GM12873 (cell line): ENCODE results near the gene SORBS2.

ENCODE experiments used
- TF ChIP-seq, protein P1 (sequence below): IDR thresholded peaks from 2 replicates; pipeline ENCODE4 v1.5.1; 2012; ENCODE audit warnings: low read depth, mild to moderate bottlenecking, moderate library complexity, low read length, control low read depth; ENCODE audit not compliant: insufficient read depth; ENCODE audit errors: missing control alignments

SORBS2 gene

DNA sequence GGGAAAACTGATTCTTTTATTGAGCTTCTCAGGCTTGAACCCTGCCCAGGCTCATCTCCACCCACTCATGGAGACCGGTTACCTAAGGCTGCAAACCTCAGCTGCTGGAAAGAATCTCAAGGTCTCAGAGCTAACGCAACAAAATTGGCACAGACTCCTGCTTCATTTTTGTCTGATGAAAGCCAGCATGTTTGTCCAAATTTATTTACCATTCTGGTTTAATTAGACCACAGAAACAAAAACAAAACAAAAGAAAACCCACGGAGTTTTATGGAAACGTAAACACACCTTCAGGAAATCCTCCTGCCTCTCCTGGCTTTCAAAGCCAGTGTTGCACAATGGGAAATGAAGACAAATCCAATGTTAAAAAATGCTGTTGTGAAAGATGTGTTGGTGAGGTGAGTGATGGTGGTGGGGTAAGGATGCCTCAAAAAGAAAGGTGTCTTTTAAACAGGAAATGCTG, 220.3 kb downstream of the SORBS2 start:
- TF ChIP-seq, protein P1, sequence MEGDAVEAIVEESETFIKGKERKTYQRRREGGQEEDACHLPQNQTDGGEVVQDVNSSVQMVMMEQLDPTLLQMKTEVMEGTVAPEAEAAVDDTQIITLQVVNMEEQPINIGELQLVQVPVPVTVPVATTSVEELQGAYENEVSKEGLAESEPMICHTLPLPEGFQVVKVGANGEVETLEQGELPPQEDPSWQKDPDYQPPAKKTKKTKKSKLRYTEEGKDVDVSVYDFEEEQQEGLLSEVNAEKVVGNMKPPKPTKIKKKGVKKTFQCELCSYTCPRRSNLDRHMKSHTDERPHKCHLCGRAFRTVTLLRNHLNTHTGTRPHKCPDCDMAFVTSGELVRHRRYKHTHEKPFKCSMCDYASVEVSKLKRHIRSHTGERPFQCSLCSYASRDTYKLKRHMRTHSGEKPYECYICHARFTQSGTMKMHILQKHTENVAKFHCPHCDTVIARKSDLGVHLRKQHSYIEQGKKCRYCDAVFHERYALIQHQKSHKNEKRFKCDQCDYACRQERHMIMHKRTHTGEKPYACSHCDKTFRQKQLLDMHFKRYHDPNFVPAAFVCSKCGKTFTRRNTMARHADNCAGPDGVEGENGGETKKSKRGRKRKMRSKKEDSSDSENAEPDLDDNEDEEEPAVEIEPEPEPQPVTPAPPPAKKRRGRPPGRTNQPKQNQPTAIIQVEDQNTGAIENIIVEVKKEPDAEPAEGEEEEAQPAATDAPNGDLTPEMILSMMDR = no peak

DNA sequence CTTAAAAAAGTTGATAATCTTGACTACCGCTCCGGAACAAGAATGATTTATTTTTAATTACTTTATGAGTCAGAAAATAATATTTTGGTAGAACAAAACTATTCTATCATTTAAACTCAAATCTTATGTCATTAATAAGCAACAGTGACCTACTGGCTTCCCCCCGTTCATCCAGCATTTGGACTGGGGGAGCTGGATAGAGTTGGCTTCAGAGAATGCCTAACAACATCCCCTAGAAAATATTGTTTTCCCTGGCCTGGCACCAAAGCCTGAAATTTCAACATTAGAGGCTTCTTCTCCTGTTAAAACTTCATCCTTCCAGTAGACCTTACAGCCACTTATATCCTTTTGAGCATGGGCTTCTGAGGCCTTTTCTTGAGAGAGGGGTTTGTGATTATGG, 221.0 kb downstream of the SORBS2 start:
- TF ChIP-seq, protein P1 = no peak

DNA sequence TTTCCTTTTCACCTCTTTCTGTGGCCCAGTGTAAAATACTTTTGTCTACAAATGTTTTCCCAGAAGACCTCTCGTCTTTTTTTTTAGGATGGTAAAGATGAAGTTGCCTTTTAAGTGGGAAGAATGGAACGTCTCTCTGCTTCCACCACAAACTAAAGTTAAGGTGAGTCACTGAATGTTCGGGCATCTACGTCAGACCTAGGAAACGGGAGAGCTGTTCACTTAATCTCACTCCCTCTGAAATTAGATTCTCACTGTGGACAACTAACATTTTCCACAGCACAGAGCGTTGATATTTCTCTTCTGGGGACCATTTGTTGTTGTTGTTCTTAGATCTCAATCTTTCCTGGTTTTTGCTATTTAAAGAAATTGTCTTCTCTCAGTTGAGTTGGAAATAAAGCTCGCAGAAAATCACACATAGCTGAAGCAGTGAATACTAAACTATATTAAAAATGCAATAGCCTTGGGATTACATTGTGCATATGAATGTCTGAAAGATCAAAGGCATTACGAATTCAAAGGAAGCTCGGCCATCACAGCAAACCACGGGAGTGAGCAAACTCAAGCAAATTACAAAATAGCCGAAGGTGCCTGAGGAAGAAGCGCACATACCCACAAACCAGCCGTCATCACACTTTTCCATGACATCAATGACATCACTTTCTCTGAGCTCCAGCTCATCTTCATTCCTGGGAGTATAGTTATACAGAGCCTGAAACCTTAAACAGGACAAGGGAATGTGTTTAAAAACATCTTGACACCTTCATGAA, 222.7 kb downstream of the SORBS2 start:
- TF ChIP-seq, protein P1 = no peak

DNA sequence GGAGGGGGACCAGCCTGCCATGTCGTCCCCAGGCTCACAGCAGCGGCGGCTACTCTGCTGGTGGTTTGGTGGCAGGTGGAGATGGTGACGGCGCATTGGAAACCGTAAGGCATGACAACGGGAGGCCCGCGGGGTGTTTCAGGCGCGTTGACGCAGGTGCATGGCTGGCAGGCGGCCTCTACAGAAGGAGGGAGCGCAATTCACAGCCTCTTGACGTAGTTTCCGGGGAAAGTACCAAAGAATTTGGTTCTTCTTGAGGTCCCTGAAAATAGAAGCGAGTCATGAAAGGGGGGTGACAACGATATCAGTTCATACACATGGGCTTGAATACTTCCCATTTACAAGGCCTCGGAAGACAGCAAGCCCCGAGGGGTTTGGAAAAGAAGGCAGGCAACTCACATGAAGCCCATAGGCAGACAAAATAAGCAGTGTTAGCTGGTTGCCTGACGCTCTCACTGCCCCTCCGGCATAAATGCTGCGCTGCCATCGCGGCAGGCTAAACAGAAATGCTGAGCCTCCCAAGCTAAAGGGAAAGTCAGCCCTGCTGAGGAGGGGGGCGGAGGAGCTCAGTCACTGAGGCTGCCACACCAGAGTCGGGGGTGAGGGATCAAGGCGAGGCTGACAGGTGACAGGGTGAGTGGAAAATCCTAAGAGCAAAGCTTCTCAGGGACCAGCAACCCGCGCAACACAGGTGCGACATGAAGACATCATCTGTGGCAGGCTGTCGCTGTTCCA, 224.4 kb downstream of the SORBS2 start:
- TF ChIP-seq, protein P1 = no peak

DNA sequence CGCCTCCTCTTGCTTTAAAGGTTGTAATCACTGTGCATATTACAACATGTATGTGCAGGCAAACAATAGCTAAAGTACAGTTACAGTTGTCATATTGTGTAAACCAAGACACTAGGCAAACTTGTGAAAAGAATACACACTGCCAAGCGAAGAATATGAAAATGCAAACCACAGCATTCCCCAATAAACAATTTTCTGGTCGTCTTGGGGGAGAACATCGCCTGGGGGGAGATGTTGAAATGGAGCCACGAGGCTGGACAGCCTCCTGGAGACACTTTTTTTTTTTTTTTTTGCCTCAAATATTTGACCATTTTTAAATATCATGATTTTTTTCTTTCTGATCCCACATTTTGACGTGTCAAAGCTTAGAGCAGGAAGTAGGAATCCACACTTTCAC, 225.0 kb downstream of the SORBS2 start:
- TF ChIP-seq, protein P1 = no peak

DNA sequence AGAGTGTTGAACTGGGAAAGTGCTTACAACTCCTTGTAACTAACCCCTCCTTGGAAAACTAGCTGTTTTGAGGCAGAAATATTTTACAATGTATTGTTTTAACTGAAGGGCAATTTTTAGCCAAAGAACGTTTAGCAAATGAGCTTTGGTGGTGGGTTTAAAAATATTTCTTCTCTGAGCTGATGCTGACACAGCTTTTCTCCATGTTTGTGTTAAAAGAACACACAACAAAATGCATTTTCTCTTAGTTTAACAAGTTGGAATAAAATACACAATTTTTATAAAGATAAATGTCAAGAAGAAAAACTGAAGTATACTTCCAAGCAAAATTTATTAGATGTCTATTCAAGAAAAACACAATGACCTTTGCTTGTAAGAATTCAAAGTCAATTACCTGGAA, 226.8 kb downstream of the SORBS2 start:
- TF ChIP-seq, protein P1 = no peak

DNA sequence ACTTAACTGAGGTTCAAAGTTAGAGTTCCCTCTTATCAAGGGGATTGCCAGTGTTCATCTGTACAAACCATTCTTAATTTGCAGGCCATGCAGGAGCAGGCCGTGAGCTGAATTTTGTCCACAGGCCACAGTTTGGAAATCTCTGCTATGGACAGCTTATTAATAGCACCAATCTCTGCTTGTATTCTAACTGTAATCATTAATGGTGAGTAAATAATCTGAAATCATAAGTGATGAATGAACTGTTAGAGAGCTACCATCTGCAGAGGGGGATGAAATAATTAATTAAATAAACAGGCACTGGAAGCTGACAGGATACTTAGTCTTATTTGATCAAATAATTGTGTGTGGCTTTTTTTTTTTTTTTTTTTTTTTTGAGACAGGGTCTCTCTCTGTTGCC, 228.2 kb downstream of the SORBS2 start:
- TF ChIP-seq, protein P1 = no peak
